MCF 10A (cell line): Measurements from ENCODE around the gene DOK6. TPM values are rescaled to one million over a fixed set of nuclear protein-coding genes. Genes with fewer than 3 reads are reported as not detected.

Source experiments
- BruUV-seq: library from RNA; stranded (reverse); fragments of 400-500 nt; replicated peaks from 2 replicates; lab custom pipeline; 2021; lab: Mats Ljungman, UMichigan
- CTCF ChIA-PET: fragments of 300-600 bp; sonication (Branson Sonifier 250); formaldehyde crosslinking; extraction: SDS; loops from one replicate; lab custom pipeline; 2021; ENCODE audit warnings: antibody characterized with exemption, inconsistent platforms; lab: Yijun Ruan, JAX
- POLR2A ChIA-PET: fragments of 300-600, 350-650 bp; sonication (Branson Sonifier 250); formaldehyde crosslinking; extraction: SDS; loops from one replicate; lab custom pipeline; 2020; ENCODE audit warnings: antibody characterized with exemption, inconsistent platforms; lab: Yijun Ruan, JAX
- DNase-seq: peaks from one replicate; pipeline ENCODE4 v3.0.0-alpha.2; 2018; ENCODE audit not compliant: unreplicated experiment
- H3K27ac Mint-ChIP-seq: one replicate; pipeline ENCODE4 v1.8.0; 2022; ENCODE audit warnings: mild to moderate bottlenecking, low read depth, mixed read lengths; ENCODE audit not compliant: unreplicated experiment
- H3K27me3 Mint-ChIP-seq: one replicate; pipeline ENCODE4 v1.8.0; 2022; ENCODE audit warnings: mixed read lengths; ENCODE audit not compliant: insufficient read depth, unreplicated experiment
- H3K36me3 Mint-ChIP-seq: one replicate; pipeline ENCODE4 v1.8.0; 2022; ENCODE audit warnings: mild to moderate bottlenecking, moderate library complexity, mixed read lengths; ENCODE audit not compliant: insufficient read depth, unreplicated experiment
- H3K4me1 Mint-ChIP-seq: one replicate; pipeline ENCODE4 v1.8.0; 2022; ENCODE audit warnings: mixed read lengths; ENCODE audit not compliant: insufficient read depth, unreplicated experiment
- H3K4me3 Mint-ChIP-seq: one replicate; pipeline ENCODE4 v1.8.0; 2022; ENCODE audit warnings: mild to moderate bottlenecking, moderate library complexity, mixed read lengths; ENCODE audit not compliant: unreplicated experiment
- H3K9me3 Mint-ChIP-seq: one replicate; pipeline ENCODE4 v1.8.0; 2022; ENCODE audit warnings: mixed read lengths; ENCODE audit not compliant: unreplicated experiment
- CTCF ChIP-seq: fragments of 200-600 bp; IDR thresholded peaks from one replicate; pipeline ENCODE4 v1.8.0; 2022; ENCODE audit warnings: antibody characterized with exemption, mild to moderate bottlenecking; ENCODE audit not compliant: unreplicated experiment
- intact Hi-C: fragments of 100-400 bp; cut with micrococcal nuclease; formaldehyde crosslinking; loops from 2 replicates; pipeline ENCODE4 v1.14.1; 2022
- total RNA-seq: library from RNA; stranded (reverse); gene quantifications from 2 replicates; pipeline ENCODE4 v1.2.3, GENCODE V29; 2022

The DOK6 gene
- total RNA-seq, 1 experiment from 2014 or later = not detected

GRCh38 chr18:69689121-69689759 lies 288.6 kb downstream of the DOK6 start:
- DNase-seq = peak; percentile 10
- peaks cover 8% of the 10 kb centered on the region for H3K27me3 Mint-ChIP-seq
- ChIA-PET CTCF (interaction anchor here (0.7 to 0.9 kb wide), 2 partner anchors 9 to 536 kb away, joined by 3 read pairs; no protein-coding TSS in a partner anchor), POLR2A (interaction anchor here (0.7 kb wide), 1 partner anchor 228 kb away, joined by 4 read pairs; no protein-coding TSS in a partner anchor)
- H3K27ac Mint-ChIP-seq = peak overlapping the region; percentile 27
- H3K4me1 Mint-ChIP-seq = no peaks in the 10 kb centered on the region
- H3K36me3 Mint-ChIP-seq = no peaks in the 10 kb centered on the region
- intact Hi-C loops = no loop called here
- TF ChIP-seq CTCF = no peak
- no TSS peak for BruUV-seq
- H3K4me3 Mint-ChIP-seq = no peak overlapping the region
- H3K9me3 Mint-ChIP-seq = no peaks in the 10 kb centered on the region

- Mint-ChIP-seq H3K36me3 (no peaks in the 10 kb centered on the region), H3K27ac (no peak overlapping the region), H3K27me3 (no peaks in the 10 kb centered on the region), H3K4me1 (no peaks in the 10 kb centered on the region), H3K4me3 (no peak overlapping the region), H3K9me3 (no peaks in the 10 kb centered on the region)
- POLR2A ChIA-PET = no interaction called here
- no TSS peak for BruUV-seq
- CTCF ChIA-PET = no interaction called here
- intact Hi-C loops = no loop called here
- DNase-seq = no peak
- no peak for TF ChIP-seq CTCF
Observed at GRCh38 chr18:69691008-69691760, 290.5 kb downstream of the DOK6 start.

GRCh38 chr18:69697069-69697468 lies 296.4 kb downstream of the DOK6 start:
- TF ChIP-seq CTCF = no peak
- H3K27me3 Mint-ChIP-seq = no peaks in the 10 kb centered on the region
- ChIA-PET POLR2A (no interaction called here), CTCF (no interaction called here)
- no peaks in the 10 kb centered on the region for H3K4me1 Mint-ChIP-seq
- H3K36me3 Mint-ChIP-seq = no peaks in the 10 kb centered on the region
- no peak overlapping the region for H3K4me3 Mint-ChIP-seq
- intact Hi-C loops = no loop called here
- no peak overlapping the region for H3K27ac Mint-ChIP-seq
- BruUV-seq = no TSS peak
- no peak for DNase-seq
- no peaks in the 10 kb centered on the region for H3K9me3 Mint-ChIP-seq

GRCh38 chr18:69697689-69698088 lies 297.0 kb downstream of the DOK6 start:
- no peak for DNase-seq
- no peak overlapping the region for H3K27ac Mint-ChIP-seq
- intact Hi-C loops = no loop called here
- no peak overlapping the region for H3K4me3 Mint-ChIP-seq
- ChIA-PET CTCF (no interaction called here), POLR2A (no interaction called here)
- H3K27me3 Mint-ChIP-seq = no peaks in the 10 kb centered on the region
- no peak for TF ChIP-seq CTCF
- BruUV-seq = no TSS peak
- H3K36me3 Mint-ChIP-seq = no peaks in the 10 kb centered on the region
- H3K4me1 Mint-ChIP-seq = no peaks in the 10 kb centered on the region
- H3K9me3 Mint-ChIP-seq = no peaks in the 10 kb centered on the region
